Mammary epithelial cell (primary cell): Measurements from ENCODE around the gene PLD6.

Experiments used
- EZH2 ChIP-seq: IDR thresholded peaks from 2 replicates; pipeline ENCODE4 v1.6.1; 2012; ENCODE audit warnings: low read length, inconsistent platforms, borderline replicate concordance
- TF ChIP-seq, protein P1 (sequence below), 2 donors: IDR thresholded peaks in 1 of 2; conservative IDR thresholded peaks in 1 of 2; 2 replicates each; pipeline ENCODE4 v1.5.1; 2011 to 2012; ENCODE audit warnings: inconsistent platforms in 2 of 2, low read length in 2 of 2, mild to moderate bottlenecking in 2 of 2, control low read depth in 1 of 2, low read depth in 1 of 2; ENCODE audit not compliant: insufficient read depth in 1 of 2; ENCODE audit errors: extremely low read depth in 1 of 2

DNA sequence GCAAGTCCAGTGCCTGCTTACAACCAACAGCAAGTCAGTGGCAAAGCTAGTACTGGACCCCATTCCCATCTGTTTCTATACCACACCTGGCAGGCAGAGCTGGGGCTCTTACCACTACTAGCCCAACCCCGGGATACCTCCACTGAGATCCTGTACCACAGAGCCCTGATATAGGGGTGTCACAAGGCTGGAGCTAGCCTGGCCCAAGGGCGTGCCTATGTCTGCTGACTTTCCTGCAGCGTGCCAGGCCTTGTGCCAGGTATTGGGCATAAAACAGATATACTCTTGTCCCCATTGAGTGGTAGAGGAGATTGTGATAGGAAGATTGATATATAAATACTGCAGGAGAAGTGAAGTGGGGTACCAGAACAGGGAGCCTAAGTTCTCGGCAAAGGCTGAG, 44.4 kb downstream of the PLD6 start:
- TF ChIP-seq, protein P1, sequence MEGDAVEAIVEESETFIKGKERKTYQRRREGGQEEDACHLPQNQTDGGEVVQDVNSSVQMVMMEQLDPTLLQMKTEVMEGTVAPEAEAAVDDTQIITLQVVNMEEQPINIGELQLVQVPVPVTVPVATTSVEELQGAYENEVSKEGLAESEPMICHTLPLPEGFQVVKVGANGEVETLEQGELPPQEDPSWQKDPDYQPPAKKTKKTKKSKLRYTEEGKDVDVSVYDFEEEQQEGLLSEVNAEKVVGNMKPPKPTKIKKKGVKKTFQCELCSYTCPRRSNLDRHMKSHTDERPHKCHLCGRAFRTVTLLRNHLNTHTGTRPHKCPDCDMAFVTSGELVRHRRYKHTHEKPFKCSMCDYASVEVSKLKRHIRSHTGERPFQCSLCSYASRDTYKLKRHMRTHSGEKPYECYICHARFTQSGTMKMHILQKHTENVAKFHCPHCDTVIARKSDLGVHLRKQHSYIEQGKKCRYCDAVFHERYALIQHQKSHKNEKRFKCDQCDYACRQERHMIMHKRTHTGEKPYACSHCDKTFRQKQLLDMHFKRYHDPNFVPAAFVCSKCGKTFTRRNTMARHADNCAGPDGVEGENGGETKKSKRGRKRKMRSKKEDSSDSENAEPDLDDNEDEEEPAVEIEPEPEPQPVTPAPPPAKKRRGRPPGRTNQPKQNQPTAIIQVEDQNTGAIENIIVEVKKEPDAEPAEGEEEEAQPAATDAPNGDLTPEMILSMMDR (conservative IDR thresholded peaks at IDR 0.05 in 1 of 2, IDR thresholded peaks at IDR 0.05 in 1 of 2; ENCODE audit: extremely low read depth in 1 of 2, insufficient read depth in 1 of 2, low read depth in 1 of 2, low read length in 2 of 2) = no peak
- TF ChIP-seq EZH2 = no peak
